GM12864 (cell line): ENCODE measurements around the gene OR1K1.

Experiments used
- DNase-seq: peaks from one replicate; pipeline ENCODE4 v3.0.0-alpha.2; 2011; ENCODE audit warnings: low read depth
- H3K4me3 ChIP-seq: 2 replicates; pipeline ENCODE4 v1.5.1; 2011; ENCODE audit warnings: mild to moderate bottlenecking, low read depth, low read length, control low read depth
- CTCF ChIP-seq: IDR thresholded peaks from 2 replicates; pipeline ENCODE4 v1.5.1; 2011; ENCODE audit warnings: low read depth, mild to moderate bottlenecking, moderate library complexity, low read length, control low read depth, inconsistent platforms; ENCODE audit errors: missing control alignments

OR1K1 gene

GRCh38 chr9:122781671-122782070, 18.3 kb upstream of the OR1K1 start:
- no peak for DNase-seq
- no peak for TF ChIP-seq CTCF
- no peak overlapping the region for H3K4me3 ChIP-seq

- H3K4me3 ChIP-seq, result no peak overlapping the region
- no peak for DNase-seq
- no peak for TF ChIP-seq CTCF
These were observed 14.7 kb upstream of the OR1K1 start for GRCh38 chr9:122785269-122785668.

- H3K4me3 ChIP-seq, result no peak overlapping the region
These were observed 13.6 kb upstream of the OR1K1 start for GRCh38 chr9:122786338-122786737.

GRCh38 chr9:122788831-122789230, 11.1 kb upstream of the OR1K1 start, which contains the start of gene OR5C1:
Gene OR5C1, plus strand, starts transcription at chr9:122788933. Its CDS starts 0 bp downstream, at chr9:122788933.
- H3K4me3 ChIP-seq, result no peak within 1 kb of the TSS
- DNase-seq, result no peak
- TF ChIP-seq CTCF, result no peak

More at GRCh38 chr9:122786338-122786737, 13.6 kb upstream of the OR1K1 start:
- DNase-seq, result no peak
- TF ChIP-seq CTCF, result no peak

- H3K4me3 ChIP-seq, result no peak overlapping the region
- TF ChIP-seq CTCF, result no peak
- DNase-seq, result no peak
These were observed 10.5 kb upstream of the OR1K1 start for GRCh38 chr9:122789256-122790046.

- DNase-seq, result no peak
- no peak overlapping the region for H3K4me3 ChIP-seq
- TF ChIP-seq CTCF, result no peak
These were observed 7.9 kb upstream of the OR1K1 start for GRCh38 chr9:122791872-122792669.
